Muscle layer of duodenum (tissue), 2 donors: ENCODE measurements around the gene PDC.
"Not testable (repeated sequence)": the region's sequence is repeated elsewhere in the genome, so short reads cannot be mapped to it uniquely, and the experiment has no call there.

Experiments
- H3K27ac ChIP-seq: one replicate; pipeline ENCODE4 v1.7.0; 2013; ENCODE audit warnings: mild to moderate bottlenecking, low read length
- H3K27me3 ChIP-seq: one replicate; pipeline ENCODE4 v1.7.0; 2013; ENCODE audit warnings: low read depth, mild to moderate bottlenecking, control low read depth, low read length
- H3K36me3 ChIP-seq, 2 donors: one replicate each; pipeline ENCODE4 v1.7.0; 2013; ENCODE audit warnings: low read length in 2 of 2, control low read depth in 1 of 2, mild to moderate bottlenecking in 1 of 2; ENCODE audit not compliant: insufficient read depth in 2 of 2, control insufficient read depth in 1 of 2
- H3K4me1 ChIP-seq, 2 donors: one replicate each; pipeline ENCODE4 v1.7.0; 2013; ENCODE audit warnings: low read length in 2 of 2, mild to moderate bottlenecking in 2 of 2, control low read depth in 1 of 2, moderate library complexity in 1 of 2; ENCODE audit not compliant: insufficient read depth in 2 of 2, control insufficient read depth in 1 of 2
- H3K4me3 ChIP-seq, 2 donors: one replicate each; pipeline ENCODE4 v1.7.0; 2013; ENCODE audit warnings: low read length in 2 of 2, low read depth in 1 of 2, mild to moderate bottlenecking in 1 of 2
- H3K9me3 ChIP-seq, 2 donors: one replicate each; pipeline ENCODE4 v1.7.0; 2013; ENCODE audit warnings: low read length in 2 of 2, control low read depth in 1 of 2, mild to moderate bottlenecking in 1 of 2; ENCODE audit not compliant: control insufficient read depth in 1 of 2
- donor health status: healthy.

The PDC gene

GRCh38 chr1:186429017-186429416 is 31.9 kb downstream of the PDC start:
- Histone ChIP-seq H3K9me3 (no peaks in the 10 kb centered on the region), H3K4me3 (no peak overlapping the region), H3K27ac (no peak overlapping the region), H3K27me3 (no peaks in the 10 kb centered on the region), H3K36me3 (peaks cover 0 to 6% of the 10 kb centered on the region in 2 donors), H3K4me1 (no peaks in the 10 kb centered on the region)

GRCh38 chr1:186426118-186426517 is 34.8 kb downstream of the PDC start:
- H3K36me3 ChIP-seq: peaks cover 0 to 6% of the 10 kb centered on the region in 2 donors
- no peaks in the 10 kb centered on the region for H3K4me1 ChIP-seq
- H3K27me3 ChIP-seq: no peaks in the 10 kb centered on the region
- no peaks in the 10 kb centered on the region for H3K9me3 ChIP-seq
- no peak overlapping the region for H3K27ac ChIP-seq
- no peak overlapping the region for H3K4me3 ChIP-seq

GRCh38 chr1:186424539-186424938 is 36.4 kb downstream of the PDC start:
- no peaks in the 10 kb centered on the region for H3K4me1 ChIP-seq
- peaks cover 3 to 6% of the 10 kb centered on the region in 2 donors for H3K36me3 ChIP-seq
- H3K9me3 ChIP-seq: no peaks in the 10 kb centered on the region
- no peaks in the 10 kb centered on the region for H3K27me3 ChIP-seq
- no peak overlapping the region for H3K27ac ChIP-seq
- no peak overlapping the region for H3K4me3 ChIP-seq

- Histone ChIP-seq H3K27me3 (no peaks in the 10 kb centered on the region), H3K4me1 (peaks cover 0 to 5% of the 10 kb centered on the region in 2 donors), H3K4me3 (no peak overlapping the region), H3K27ac (no peak overlapping the region), H3K36me3 (peaks cover 13% of the 10 kb centered on the region in 2 donors), H3K9me3 (no peaks in the 10 kb centered on the region)
These were observed 39.5 kb downstream of the PDC start for GRCh38 chr1:186421446-186421845.

- Histone ChIP-seq H3K9me3 (no peaks in the 10 kb centered on the region), H3K36me3 (peaks cover 13% of the 10 kb centered on the region in 2 donors), H3K27ac (peak overlapping the region; percentile 40)
These were observed 40.0 kb downstream of the PDC start for GRCh38 chr1:186420923-186421322.

GRCh38 chr1:186420311-186420710 is 40.6 kb downstream of the PDC start:
- H3K9me3 ChIP-seq: no peaks in the 10 kb centered on the region
- H3K27me3 ChIP-seq: no peaks in the 10 kb centered on the region
- H3K4me1 ChIP-seq: peaks cover 0 to 5% of the 10 kb centered on the region in 2 donors
- peak overlapping the region; percentile 40 for H3K27ac ChIP-seq
- no peak overlapping the region for H3K4me3 ChIP-seq
- H3K36me3 ChIP-seq: peaks cover 13 to 18% of the 10 kb centered on the region in 2 donors

More at GRCh38 chr1:186420923-186421322, 40.0 kb downstream of the PDC start:
- Histone ChIP-seq H3K4me3 (no peak overlapping the region), H3K27me3 (no peaks in the 10 kb centered on the region), H3K4me1 (peaks cover 0 to 5% of the 10 kb centered on the region in 2 donors)

GRCh38 chr1:186418503-186418902 is 42.4 kb downstream of the PDC start:
- Histone ChIP-seq H3K4me1 (peaks cover 0 to 5% of the 10 kb centered on the region in 2 donors), H3K4me3 (no peak overlapping the region), H3K27ac (no peak overlapping the region), H3K27me3 (no peaks in the 10 kb centered on the region), H3K9me3 (no peaks in the 10 kb centered on the region), H3K36me3 (peaks cover 15 to 18% of the 10 kb centered on the region in 2 donors)

- Histone ChIP-seq H3K4me3 (no peak overlapping the region), H3K4me1 (no peaks in the 10 kb centered on the region), H3K27ac (no peak overlapping the region), H3K9me3 (no peaks in the 10 kb centered on the region), H3K27me3 (no peaks in the 10 kb centered on the region), H3K36me3 (peaks cover 11 to 16% of the 10 kb centered on the region in 2 donors)
These were observed 47.6 kb downstream of the PDC start for GRCh38 chr1:186413319-186413718.

GRCh38 chr1:186409091-186409490 is 51.8 kb downstream of the PDC start:
- no peak overlapping the region for H3K27ac ChIP-seq
- no peaks in the 10 kb centered on the region for H3K9me3 ChIP-seq
- H3K27me3 ChIP-seq: no peaks in the 10 kb centered on the region
- H3K36me3 ChIP-seq: peaks cover 13 to 16% of the 10 kb centered on the region in 2 donors
- H3K4me1 ChIP-seq: no peaks in the 10 kb centered on the region
- H3K4me3 ChIP-seq: no peak overlapping the region

GRCh38 chr1:186404454-186405051 is 56.4 kb downstream of the PDC start:
- H3K36me3 ChIP-seq: peaks cover 8 to 14% of the 10 kb centered on the region in 2 donors
- H3K4me1 ChIP-seq: no peaks in the 10 kb centered on the region

GRCh38 chr1:186403632-186404031 is 57.3 kb downstream of the PDC start:
- Histone ChIP-seq H3K27me3 (no peaks in the 10 kb centered on the region), H3K9me3 (no peaks in the 10 kb centered on the region), H3K36me3 (peaks cover 12 to 19% of the 10 kb centered on the region in 2 donors), H3K4me3 (no peak overlapping the region), H3K4me1 (no peaks in the 10 kb centered on the region), H3K27ac (no peak overlapping the region)

More at GRCh38 chr1:186404454-186405051, 56.4 kb downstream of the PDC start:
- no peaks in the 10 kb centered on the region for H3K27me3 ChIP-seq
- H3K27ac ChIP-seq: no peak overlapping the region
- H3K9me3 ChIP-seq: no peaks in the 10 kb centered on the region
- no peak overlapping the region for H3K4me3 ChIP-seq

- not testable (repeated sequence) for H3K27ac ChIP-seq, H3K9me3 ChIP-seq, H3K27me3 ChIP-seq, H3K4me1 ChIP-seq, H3K4me3 ChIP-seq
- H3K36me3 ChIP-seq: peaks cover 15 to 25% of the 10 kb centered on the region in 2 donors
These were observed 59.5 kb downstream of the PDC start for GRCh38 chr1:186401446-186401845.
